ENCODE results near the gene SHPK.
"Not testable (repeated sequence)": the region's sequence is repeated elsewhere in the genome, so short reads cannot be mapped to it uniquely, and the experiment has no call there.

Gene SHPK

DNA sequence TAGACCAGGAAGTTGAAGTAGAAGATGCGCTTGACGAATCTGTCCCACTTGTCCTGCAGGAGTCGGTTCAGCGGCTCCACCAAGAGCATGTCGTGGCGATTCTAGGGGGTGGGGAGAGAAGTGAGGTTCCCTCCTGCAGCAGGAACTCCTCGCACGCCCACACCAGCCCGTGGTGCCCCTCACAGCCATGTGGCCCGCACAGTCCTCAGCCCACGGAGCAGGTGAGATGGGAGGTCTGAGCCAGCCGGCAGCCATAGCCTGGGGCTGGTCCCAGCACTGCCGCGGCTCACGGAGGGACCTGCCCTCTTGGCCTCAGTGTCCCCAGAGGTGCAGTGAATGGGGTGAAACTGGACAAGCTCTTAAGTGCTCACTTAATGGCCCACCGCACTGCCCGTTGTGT is 50.2 kb downstream of the SHPK start:
- DNase-seq = no peak

DNA sequence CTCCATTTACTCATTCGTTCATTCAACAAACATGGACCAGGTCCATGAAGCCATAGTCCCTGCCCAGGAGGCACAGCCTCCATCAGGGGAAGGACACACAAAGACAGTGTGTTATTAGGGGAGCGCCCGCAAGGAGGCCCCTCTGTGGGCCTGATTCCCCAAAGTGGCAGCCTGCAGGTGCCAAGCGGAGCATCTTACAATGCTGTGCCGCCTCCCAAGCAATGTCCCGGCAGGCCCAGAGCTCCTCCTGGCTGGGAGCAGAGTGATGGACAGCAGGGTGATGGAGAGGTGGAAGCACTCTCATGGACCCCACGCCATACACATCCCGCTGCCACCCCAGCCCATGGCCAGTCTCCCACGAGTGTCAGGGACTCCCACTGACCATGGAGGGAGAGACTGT is 52.6 kb downstream of the SHPK start:
- DNase-seq = no peak

DNA sequence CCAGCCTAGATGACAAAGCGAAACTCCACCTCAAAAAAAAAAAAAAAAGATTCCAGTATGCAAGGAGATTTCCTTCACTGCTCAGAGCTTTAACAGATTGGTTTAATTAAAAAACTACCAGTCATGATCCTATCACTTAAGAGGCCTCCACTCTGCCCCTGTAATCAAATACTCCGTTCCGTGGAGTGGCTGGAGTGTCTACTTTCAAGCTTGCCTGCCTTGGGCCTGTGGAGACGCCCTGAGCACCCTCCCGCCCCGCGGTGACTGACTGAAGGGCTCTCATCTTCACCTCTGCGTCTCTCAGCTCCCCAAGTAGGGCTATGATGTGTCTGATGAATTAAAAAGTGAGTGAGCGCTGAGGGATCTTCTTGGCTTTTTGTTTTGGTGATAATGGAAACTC is 53.1 kb downstream of the SHPK start:
- no peak for DNase-seq

DNA sequence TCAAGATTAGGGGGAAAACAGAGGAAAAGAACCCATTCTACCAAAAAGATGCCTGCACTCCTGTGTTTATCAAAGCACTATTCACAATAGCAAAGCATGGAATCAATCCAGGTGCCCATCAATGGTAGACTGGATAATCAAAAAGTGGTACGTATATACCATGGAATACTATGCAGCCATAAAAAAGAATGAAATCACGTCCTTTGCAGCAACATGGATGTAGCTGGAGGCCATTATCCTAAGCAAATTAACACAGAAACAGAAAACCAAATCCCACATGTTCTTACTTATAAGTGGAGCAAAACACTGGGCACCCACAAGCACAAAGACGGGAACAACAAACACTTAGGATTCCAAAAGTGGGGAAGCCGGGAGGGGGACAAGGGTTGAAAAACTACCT is 57.4 kb downstream of the SHPK start:
- DNase-seq = not testable (repeated sequence)

- DNase-seq = no peak
Observed at GRCh38 chr17:3576970-3577369, 59.1 kb downstream of the SHPK start.

GRCh38 chr17:3575511-3575910 is 60.5 kb downstream of the SHPK start:
- DNase-seq = no peak

GRCh38 chr17:3574231-3574630 is 61.8 kb downstream of the SHPK start:
- no peak for DNase-seq

- DNase-seq = no peak
Observed at GRCh38 chr17:3573246-3574100, 62.6 kb downstream of the SHPK start.

DNA sequence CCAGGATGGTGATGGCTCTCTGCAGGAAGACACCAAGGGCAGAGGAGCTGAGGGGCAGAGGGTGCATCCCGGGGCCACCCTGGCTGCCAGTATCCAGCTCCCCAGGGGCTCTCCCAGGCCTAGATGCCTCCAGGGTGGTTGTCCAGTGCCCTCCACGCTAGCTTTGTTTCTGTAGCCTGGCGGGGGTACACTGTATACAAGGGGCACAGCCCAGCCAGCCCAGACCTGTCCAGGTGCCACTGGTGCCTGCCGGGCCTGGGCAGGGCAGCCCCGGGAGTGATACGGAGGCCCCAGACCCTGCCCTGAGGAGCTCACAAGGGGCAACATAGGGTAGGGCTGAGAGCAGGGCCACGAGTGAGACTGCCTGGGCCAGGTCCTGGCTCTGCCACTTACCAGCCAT is 63.8 kb downstream of the SHPK start:
- DNase-seq = no peak

DNA sequence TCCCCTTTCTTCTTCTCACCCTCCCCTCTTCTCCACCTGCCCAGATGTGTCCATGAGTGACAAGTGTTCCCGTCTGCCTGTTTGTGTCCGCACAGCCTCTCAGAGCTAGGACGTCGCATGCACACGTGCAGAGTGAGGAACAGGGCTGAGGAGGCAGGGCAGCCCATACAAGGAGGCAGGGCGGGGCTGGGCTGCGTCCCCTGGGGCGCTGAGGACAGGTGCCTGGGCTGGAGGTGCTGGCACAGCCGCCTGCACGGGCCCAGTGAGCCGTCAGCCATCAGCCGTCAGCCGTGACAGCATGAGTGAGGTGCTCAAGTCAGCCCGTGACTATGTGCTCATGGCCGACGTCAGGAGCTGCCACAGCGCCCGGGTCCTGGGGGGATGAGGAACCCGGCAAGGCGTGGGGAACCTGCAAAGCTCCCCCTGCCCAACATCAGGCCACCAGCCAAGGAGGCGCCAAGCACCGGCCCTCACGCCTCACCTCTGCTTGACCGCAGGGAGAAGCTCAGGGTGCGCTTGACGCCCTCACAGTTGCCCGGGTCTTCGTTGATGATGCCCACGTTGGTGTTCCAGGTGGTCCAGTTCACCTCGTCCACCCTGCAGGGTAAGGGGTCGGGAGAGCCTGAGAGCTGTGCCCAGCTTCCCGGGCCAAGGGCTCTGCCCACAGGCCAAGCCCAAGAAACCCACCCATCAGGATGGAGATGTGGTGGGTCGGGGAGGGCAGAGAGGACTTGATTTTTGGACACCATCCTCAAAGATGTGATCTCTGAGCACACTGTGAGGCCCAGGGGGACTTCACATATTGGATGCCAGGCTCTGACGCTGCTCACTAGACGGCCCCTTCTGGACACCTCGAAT is 64.8 kb downstream of the SHPK start:
- no peak for DNase-seq

GRCh38 chr17:3569534-3570137 is 66.4 kb downstream of the SHPK start:
- DNase-seq = no peak

DNA sequence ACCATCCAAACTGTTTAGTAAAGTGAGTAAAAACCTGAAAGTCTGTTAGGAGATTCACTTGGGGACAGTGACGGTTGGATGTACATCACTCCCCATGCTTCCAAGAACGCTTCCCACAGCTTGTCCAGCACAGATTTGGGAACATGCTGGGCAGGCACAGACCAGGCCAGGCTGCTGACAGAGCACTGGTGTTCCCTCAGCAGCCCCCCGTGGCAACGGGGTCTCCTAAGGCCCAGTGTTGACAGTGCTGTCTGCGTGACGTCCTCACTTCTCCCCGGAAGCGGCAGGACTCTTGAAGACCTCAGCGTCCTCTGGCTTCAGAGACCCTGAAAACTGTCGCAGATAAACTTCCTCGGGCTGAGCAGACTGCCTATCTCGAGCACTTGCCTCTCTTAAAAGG is 69.5 kb downstream of the SHPK start:
- no peak for DNase-seq

DNA sequence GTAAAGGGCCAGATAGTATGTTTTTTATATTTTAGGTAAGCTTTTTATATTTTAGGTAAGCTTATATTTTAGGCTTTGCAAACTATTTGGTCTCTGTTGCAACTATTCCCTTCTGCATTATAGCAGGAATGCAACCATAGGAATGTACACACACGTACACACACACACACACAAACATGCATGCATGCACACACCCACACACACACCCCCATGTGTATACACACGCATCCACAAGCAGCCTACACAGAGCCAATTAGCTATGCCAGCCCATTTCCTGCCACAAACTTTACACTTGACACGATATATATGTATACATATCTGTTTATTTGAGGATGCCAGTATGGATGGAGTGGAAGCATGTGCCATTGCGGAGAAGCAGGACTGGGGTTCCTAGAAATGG is 70.9 kb downstream of the SHPK start:
- DNase-seq = no peak

DNA sequence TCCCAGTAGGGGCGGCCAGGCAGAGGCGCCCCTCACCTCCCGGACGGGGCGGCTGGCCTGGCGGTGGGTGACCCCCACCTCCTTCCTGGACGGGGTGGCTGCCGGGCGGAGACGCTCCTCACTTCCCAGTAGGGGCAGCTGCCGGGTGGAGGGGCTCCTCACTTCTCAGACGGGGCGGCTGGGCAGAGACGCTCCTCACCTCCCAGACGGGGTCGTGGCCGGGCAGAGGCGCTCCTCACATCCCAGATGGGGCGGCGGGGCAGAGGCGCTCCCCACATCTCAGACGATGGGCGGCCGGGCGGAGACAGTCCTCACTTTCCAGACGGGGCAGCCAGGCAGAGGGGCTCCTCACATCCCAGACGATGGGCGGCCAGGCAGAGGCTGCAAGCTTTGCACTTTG is 71.8 kb downstream of the SHPK start:
- DNase-seq = not testable (repeated sequence)

- DNase-seq = no peak
Observed at GRCh38 chr17:3559270-3559645, 76.8 kb downstream of the SHPK start.

- DNase-seq = peak; percentile 6
Observed at GRCh38 chr17:3558603-3559269, 77.3 kb downstream of the SHPK start.

All from kidney glomerular epithelial cell (primary cell).